ENCODE measurements around the gene MAPK11.

The MAPK11 gene

GRCh38 chr22:50221410-50222300 lies 48.5 kb downstream of the MAPK11 start:
- no peak for DNase-seq (ENCODE audit: low read depth)

GRCh38 chr22:50220603-50221409 lies 49.4 kb downstream of the MAPK11 start:
- DNase-seq (ENCODE audit: low read depth) = no peak

DNA sequence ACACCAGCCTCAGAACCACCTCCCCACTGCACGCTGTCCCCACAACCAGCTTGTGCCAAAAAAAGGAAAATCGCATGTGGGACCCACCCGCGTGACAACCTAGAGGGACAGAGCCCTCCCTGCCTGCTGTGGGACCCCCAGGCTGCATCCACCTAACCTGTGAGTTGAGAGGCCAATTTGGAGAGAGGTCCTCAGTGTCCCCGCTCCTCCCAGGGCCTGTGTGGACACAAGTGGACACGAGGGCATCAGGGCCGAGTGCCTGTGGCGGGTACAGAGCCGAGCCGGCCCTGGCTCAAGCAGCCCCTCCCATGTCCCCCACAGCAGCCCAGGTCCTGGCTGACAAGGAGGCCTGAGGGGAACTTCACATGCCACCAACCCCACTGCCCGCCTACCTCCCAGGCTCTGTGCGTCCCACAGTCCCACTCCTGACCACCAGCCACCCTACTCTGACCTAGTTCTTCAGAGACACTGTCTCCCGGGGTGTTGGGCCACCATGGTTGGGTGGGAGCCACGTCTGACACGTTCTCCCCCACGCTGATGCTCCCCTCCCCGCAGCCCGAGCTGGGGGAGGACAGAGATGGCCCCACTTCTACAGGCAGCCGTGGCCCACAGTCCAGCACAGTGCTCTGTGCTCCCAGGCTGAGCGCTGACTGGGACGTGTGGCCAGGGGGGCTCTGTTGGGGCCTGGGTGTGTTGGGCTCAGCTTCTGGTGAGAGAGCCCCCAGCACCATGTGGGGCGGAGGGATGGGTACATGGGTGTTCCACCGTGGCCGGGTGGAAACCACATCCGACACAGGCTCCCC lies 50.2 kb downstream of the MAPK11 start:
- no peak for DNase-seq (ENCODE audit: low read depth)

DNA sequence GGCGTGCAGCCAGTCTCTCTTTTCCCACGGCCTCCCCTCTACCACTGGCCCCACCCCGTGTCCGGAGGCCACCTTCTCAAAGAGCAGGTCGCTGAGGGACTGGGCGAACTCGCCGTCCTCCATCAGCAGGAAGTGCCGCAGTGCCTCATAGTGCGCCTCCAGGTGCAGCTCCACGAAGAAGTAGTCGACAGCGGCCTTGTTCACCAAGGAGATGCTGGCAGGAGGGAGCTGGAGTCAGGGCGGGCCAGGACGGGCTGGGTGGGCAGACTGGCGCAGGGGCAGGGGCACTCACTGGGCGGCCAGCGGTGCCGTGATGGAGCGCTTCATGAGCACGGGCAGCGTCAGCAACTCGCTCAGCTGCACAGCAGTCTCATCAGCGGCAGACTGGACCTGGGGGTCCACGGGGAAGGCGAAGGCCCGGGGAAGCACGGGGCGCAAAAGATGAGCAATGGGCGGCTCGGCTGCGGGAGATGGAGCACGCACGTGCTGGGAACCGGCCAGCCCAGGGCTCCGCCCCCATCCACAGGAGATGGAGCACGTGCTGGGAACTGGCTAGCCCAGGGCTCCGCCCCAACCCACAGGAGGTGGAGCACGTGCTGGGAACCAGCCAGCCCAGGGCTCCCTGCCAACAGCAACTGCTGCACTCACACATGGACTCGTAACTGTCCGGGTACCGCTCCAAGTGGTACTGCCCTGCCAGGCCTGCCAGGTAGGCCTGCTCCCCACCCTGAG lies 51.0 kb downstream of the MAPK11 start:
- DNase-seq (ENCODE audit: low read depth) = peak; percentile 85

GRCh38 chr22:50218153-50218995 lies 51.8 kb downstream of the MAPK11 start:
- no peak for DNase-seq (ENCODE audit: low read depth)

DNA sequence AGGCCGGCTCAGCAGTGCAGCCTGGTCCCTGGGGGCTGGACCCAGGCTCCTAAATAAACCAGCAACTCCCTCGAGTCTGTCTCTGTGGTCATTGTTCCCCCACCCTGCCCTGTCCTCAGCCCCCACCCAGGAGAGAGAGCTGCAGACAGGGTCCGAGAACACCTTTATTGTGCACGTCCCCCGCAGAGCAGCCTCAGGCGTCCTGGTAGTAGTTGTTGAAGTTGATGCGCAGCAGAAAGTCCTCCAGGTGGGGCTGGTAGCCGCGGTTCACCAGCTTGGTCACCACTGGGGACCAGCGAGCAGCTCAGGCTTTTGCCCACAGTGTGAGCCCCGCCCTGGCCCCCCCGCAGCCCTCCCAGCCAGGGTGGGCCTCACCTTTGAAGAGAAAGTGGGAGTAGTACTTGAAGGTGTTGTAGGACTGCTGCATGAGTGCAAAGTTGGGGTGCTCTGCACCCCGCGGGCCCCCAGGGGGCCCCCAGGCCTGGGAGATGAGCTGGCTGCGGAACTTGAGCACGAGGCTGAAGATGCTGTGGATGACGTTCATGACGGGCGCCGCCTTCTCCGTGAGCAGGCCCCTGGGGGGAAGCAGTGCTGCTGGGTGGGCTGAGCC lies 52.5 kb downstream of the MAPK11 start:
- no peak for DNase-seq (ENCODE audit: low read depth)

DNA sequence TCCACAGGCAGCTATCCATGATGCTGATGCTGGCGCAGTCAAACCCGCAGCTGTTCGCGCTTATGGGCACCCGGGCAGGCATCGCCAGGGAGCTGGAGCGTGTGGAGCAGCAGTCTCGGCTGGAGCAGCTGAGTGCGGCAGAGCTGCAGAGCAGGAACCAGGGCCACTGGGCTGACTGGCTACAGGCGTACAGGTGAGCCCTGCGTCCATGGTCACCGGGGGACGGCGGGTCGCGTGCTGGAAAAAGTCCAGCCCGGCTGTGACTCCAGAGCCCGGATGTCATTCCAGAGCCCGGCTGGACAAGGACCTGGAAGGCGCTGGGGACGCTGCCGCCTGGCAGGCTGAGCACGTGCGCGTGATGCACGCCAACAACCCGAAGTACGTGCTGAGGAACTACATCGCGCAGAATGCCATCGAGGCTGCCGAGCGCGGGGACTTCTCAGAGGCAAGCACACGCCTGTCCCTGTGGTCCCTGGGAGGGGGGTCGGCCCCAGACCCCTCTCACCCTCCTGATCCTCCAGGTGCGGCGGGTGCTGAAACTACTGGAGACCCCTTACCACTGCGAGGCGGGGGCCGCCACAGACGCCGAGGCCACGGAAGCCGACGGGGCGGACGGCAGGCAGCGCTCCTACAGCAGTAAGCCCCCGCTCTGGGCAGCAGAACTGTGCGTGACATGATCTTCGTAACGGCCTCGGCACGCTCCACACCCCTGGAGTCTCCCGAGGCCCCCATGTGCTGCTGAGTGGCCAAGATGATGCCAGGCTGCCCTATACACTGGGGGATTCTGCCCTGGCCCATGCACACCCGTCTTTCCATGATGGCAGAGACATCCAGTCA lies 53.3 kb downstream of the MAPK11 start:
- no peak for DNase-seq (ENCODE audit: low read depth)

- no peak for DNase-seq (ENCODE audit: low read depth)
These were observed 54.0 kb downstream of the MAPK11 start for GRCh38 chr22:50216055-50216683.

DNA sequence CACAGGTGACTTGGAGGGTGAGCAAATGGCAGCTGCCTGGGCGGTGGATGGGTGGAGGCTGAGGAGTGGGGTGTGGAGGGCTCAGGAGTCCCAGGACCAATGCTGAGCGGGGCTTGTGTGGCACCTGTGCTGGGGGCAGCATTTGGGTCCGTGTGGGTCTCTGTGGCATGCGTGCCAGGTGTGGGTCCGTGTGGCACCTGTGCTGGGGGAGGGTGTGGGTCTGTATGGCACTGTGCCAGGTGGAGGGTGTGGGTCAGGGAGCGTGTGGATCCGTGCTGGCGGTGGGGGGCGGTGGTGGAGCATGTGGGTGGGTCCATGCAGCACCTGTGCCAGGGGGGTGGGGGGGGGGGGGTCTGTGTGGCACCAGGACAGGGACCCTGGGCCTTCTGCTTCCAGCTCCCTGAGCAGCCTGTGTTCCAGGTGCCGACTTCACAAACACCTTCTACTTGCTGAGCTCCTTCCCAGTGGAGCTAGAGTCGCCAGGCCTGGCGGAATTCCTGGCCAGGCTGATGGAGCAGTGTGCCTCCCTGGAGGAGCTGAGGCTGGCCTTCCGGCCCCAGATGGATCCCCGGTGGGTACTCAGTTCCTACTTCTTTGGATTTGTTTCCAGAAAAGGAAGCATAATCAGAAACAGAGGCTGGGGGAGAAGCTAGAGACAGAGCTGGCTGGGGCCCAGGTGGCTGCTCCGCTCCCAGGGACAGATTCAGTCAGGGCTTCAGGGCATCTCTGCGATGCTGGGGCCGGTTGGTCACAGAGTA lies 54.7 kb downstream of the MAPK11 start:
- DNase-seq (ENCODE audit: low read depth) = no peak
